ENCODE results near the gene PSD2. TPM values are rescaled to one million over a fixed set of nuclear protein-coding genes. Genes with fewer than 3 reads are reported as not detected.
A peak's percentile ranks its signal among the peaks of the same experiment; 100 is the strongest.

Gene PSD2
- total and polyA plus RNA-seq, 2 of the 13 experiments (the other 11 are each of a cell fraction or from before 2014, with no cell fraction given): 0.07 TPM; not detected in 1

DNA sequence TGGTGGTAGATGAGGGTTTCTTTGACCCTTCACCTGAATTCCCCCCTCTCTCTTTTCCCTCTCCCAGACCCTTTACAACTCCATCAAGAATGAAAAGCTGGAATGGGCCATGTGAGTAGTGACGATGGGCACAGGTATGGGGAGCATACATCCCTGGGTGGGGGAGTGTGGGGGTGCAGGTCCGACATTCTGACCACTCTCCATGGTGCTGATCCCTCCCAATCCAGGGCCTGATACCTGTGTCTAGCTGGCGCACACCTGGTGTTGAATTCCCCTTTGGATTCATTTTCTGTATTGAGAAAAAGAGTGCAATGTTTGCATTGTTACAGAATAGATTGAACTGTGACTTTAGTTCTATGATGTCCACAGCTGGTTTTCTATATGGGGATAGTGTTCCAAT, 40.0 kb downstream of the PSD2 start:
- Histone ChIP-seq H3K4me3 (replicated peaks in 1 of 3; ENCODE audit: insufficient read depth in 1 of 3, low read depth in 2 of 3, low read length in 3 of 3) (no peak overlapping the region), H3K4me2 (ENCODE audit: low read depth, low read length) (no peak overlapping the region), H3K4me1 (ENCODE audit: insufficient read depth, low read length) (no peaks in the 10 kb centered on the region), H3K27ac (ENCODE audit: extremely low read length, insufficient read depth, low read length) (no peak overlapping the region), H3K9ac (ENCODE audit: insufficient read depth, low read depth, low read length) (no peak overlapping the region), H3K27me3 (ENCODE audit: control insufficient read depth in 1 of 2, insufficient read depth in 2 of 2, low read length in 2 of 2) (peaks cover 6 to 19% of the 10 kb centered on the region in 2 experiments; a peak in 2 of 5 replicates), H3K36me3 (replicated peaks in 1 of 2; ENCODE audit: control insufficient read depth in 1 of 2, insufficient read depth in 2 of 2, low read length in 2 of 2) (no peaks in the 10 kb centered on the region), H3K9me3 (ENCODE audit: low read length) (no peaks in the 10 kb centered on the region), H4K20me1 (ENCODE audit: insufficient read depth, low read length) (no peaks in the 10 kb centered on the region), H3K79me2 (ENCODE audit: insufficient read depth, low read length) (no peaks in the 10 kb centered on the region), H2AFZ (ENCODE audit: low read length) (no peak overlapping the region)
- no TSS peak for BruUV-seq (replicated peaks)
- DNase-seq (ENCODE audit: low spot score): no peak
- 29% methylated on average over 3 of the region's 3 CpGs for WGBS (ENCODE audit: low lambda C conversion rate)
- in situ Hi-C loops (cut with HindIII; ENCODE audit: extremely low pct_ligation_motif_present, low pct_unique_long_range_greater_than_20kb): no loop called here
- no peak for ATAC-seq
- POLR2A ChIA-PET: no interaction called here
- intact Hi-C loops (cut with micrococcal nuclease; ENCODE audit: unreplicated experiment): no loop called here
- no peak for FAIRE-seq
- no peak for TF ChIP-seq ZNF598 (CRISPR knock-in tag; IDR thresholded peaks at IDR 0.05; ENCODE audit: borderline replicate concordance)
- peak; percentile 59 to 90 for TF ChIP-seq REST (IDR thresholded peaks at IDR 0.05; ENCODE audit: borderline replicate concordance in 1 of 2, low read depth in 1 of 2, low read length in 2 of 2)
- no peak for TF ChIP-seq ZNF136 (CRISPR knock-in tag; IDR thresholded peaks at IDR 0.05; ENCODE audit: low read depth)
- no peak for TF ChIP-seq NFATC3 (CRISPR knock-in tag; IDR thresholded peaks at IDR 0.05)
- no peak for TF ChIP-seq IKZF4 (CRISPR knock-in tag; IDR thresholded peaks at IDR 0.05; ENCODE audit: borderline replicate concordance, low read depth, not compliant biosample characterization)
- no peak for TF ChIP-seq TBL1XR1 (IDR thresholded peaks at IDR 0.05; ENCODE audit: borderline replicate concordance, low read length, partially characterized antibody)
- peak; percentile 73 for TF ChIP-seq MIER2 (CRISPR knock-in tag; IDR thresholded peaks at IDR 0.05)
- CTCF ChIA-PET (ENCODE audit: low intra/inter-chr PET ratio, low total read pairs): no interaction called here

All from HepG2 (cell line).